ENCODE data around the gene ZFAND3.

- no peak for TF ChIP-seq POLR2A (IDR thresholded peaks at IDR 0.05; ENCODE audit: low read depth, low read length)
- no peak for TF ChIP-seq CTCF (IDR thresholded peaks at IDR 0.05; ENCODE audit: extremely low read depth in 1 of 2, insufficient read depth in 1 of 2, low read depth in 1 of 2, low read length in 2 of 2)
- TF ChIP-seq MYC (IDR thresholded peaks at IDR 0.05; ENCODE audit: low read depth, low read length): no peak
- TF ChIP-seq MAX (IDR thresholded peaks at IDR 0.05; ENCODE audit: insufficient read depth, insufficient read length): no peak
- no peak for TF ChIP-seq FOS (IDR thresholded peaks at IDR 0.05; ENCODE audit: borderline replicate concordance, insufficient read depth, low read length)
Observed at GRCh38 chr6:37910998-37911397, 91.5 kb downstream of the ZFAND3 start.
